ENCODE measurements around the gene GSN. TPM values are rescaled to one million over a fixed set of nuclear protein-coding genes. Genes with fewer than 3 reads are reported as not detected.

The GSN gene
- total RNA-seq, 1 donor from 2014 or later = 2,053 TPM

DNA sequence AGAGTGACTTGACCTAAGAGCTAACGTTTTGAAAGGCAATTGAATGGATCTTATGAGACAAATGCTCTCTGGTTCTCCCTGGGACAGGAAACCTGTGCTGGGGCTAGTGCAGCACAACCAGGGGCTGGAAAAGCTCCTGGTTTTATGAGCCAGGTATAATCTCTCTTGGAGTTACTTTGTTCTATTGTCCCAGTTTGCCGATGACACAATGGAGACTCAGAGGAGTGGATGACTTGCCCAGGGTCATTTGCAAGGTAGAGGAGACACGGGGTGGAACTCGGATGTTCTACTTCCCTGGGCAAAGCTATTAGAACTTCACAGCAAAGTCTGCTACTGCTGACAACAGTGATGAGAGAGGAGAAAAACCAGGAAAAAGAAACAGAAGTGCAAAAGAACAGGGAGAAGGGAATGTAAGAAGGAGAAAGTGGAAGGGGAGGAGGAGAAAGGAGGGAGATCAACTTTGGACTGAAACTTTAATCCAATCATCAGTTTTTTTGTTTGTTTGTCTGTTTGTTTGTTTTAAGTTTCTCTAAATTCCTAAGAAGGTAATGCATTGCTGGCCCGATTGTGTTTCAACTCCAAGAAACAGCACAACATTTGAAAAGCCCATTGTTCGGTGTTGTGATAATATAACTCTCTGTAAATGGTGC is 7.4 kb upstream of the GSN start:
- Histone ChIP-seq H3K9me3 (no peaks in the 10 kb centered on the region), H3K36me3 (no peaks in the 10 kb centered on the region), H3K4me3 (no peak overlapping the region), H3K27ac (no peak overlapping the region), H3K4me1 (peaks cover 20% of the 10 kb centered on the region), H3K27me3 (no peaks in the 10 kb centered on the region)
- no peak for DNase-seq (ENCODE audit: extremely low spot score in 2 of 2)
- TF ChIP-seq POLR2A (IDR thresholded peaks at IDR 0.05) = no peak
- TF ChIP-seq, protein P1, sequence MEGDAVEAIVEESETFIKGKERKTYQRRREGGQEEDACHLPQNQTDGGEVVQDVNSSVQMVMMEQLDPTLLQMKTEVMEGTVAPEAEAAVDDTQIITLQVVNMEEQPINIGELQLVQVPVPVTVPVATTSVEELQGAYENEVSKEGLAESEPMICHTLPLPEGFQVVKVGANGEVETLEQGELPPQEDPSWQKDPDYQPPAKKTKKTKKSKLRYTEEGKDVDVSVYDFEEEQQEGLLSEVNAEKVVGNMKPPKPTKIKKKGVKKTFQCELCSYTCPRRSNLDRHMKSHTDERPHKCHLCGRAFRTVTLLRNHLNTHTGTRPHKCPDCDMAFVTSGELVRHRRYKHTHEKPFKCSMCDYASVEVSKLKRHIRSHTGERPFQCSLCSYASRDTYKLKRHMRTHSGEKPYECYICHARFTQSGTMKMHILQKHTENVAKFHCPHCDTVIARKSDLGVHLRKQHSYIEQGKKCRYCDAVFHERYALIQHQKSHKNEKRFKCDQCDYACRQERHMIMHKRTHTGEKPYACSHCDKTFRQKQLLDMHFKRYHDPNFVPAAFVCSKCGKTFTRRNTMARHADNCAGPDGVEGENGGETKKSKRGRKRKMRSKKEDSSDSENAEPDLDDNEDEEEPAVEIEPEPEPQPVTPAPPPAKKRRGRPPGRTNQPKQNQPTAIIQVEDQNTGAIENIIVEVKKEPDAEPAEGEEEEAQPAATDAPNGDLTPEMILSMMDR (IDR thresholded peaks at IDR 0.05) = no peak
- intact Hi-C loops (cut with DNase I) = no loop called here

DNA sequence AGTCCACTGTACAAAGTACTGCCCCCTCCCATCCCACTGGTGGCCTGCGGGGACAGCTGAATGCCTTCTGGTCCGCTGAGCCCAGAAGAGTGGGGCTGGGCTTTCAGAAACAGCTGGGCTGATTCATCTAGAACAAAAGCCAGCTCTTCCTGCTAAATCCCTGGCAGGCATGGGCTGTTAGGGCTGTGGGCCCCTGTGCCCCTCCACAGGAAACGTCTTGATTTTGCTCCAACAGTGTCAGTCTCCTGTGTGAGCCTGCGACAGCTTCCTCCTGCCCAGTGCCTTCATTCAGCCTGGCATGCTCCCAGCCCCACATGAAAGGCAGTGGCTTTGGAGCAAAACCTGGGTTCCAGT is 6.9 kb upstream of the GSN start:
- TF ChIP-seq, protein P1 (IDR thresholded peaks at IDR 0.05) = no peak
- TF ChIP-seq POLR2A (IDR thresholded peaks at IDR 0.05) (no peak), POLR2AphosphoS5 (IDR thresholded peaks at IDR 0.05; ENCODE audit: insufficient read depth in 1 of 2, low read depth in 1 of 2) (no peak)
- no peak for DNase-seq (ENCODE audit: extremely low spot score in 2 of 2)
- intact Hi-C loops (cut with DNase I) = no loop called here
- H3K27ac ChIP-seq = no peak overlapping the region
- H3K9me3 ChIP-seq = no peaks in the 10 kb centered on the region
- H3K4me1 ChIP-seq = peaks cover 20% of the 10 kb centered on the region
- no peaks in the 10 kb centered on the region for H3K36me3 ChIP-seq
- no peaks in the 10 kb centered on the region for H3K27me3 ChIP-seq
- H3K4me3 ChIP-seq = no peak overlapping the region

DNA sequence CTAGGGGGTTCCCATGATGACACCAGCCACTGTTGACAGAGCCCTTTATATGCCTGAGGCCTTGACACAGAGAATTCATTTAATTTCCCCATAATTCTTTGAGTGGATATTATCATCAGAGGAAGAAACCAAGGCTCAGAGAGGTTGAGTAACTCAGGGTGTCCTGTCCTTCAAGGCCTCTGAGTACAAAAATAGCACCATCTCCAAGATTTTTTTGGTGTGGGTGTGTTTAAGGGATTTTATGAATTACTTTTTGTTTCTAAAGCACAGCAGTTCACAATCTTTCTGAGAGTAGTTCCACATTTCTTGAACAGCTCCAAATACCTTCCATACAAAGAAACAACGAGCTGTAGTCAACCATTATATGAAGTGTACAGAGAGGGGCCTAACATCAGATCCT is 6.2 kb upstream of the GSN start:
- Histone ChIP-seq H3K9me3 (no peaks in the 10 kb centered on the region), H3K27me3 (no peaks in the 10 kb centered on the region), H3K4me1 (peaks cover 25% of the 10 kb centered on the region), H3K4me3 (no peak overlapping the region), H3K27ac (no peak overlapping the region), H3K36me3 (no peaks in the 10 kb centered on the region)
- no peak for DNase-seq (ENCODE audit: extremely low spot score in 2 of 2)
- intact Hi-C loops (cut with DNase I) = no loop called here
- TF ChIP-seq POLR2A (IDR thresholded peaks at IDR 0.05) (no peak), POLR2AphosphoS5 (IDR thresholded peaks at IDR 0.05; ENCODE audit: insufficient read depth in 1 of 2, low read depth in 1 of 2) (no peak)
- TF ChIP-seq, protein P1 (IDR thresholded peaks at IDR 0.05) = no peak

DNA sequence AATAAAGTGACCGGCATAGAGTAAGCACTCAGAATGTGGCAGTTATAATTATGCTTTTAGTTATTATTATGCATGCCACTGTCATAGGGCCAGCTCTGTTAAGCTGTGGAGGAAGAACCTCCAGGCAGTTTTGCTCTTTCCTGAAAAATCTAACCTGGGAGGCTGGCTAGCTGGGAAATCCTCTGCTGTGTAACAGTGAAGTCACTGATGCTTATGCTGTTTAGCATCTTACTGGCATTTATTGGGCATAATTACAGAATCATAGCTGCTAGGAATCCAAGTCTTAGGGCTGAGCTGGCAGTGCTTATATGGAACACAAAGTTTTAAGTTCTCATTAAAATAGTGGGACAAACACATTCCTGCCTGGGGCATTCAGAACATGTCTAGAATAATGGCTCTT is 5.5 kb upstream of the GSN start:
- DNase-seq (ENCODE audit: extremely low spot score in 2 of 2) = no peak
- intact Hi-C loops (cut with DNase I) = no loop called here
- Histone ChIP-seq H3K27ac (no peak overlapping the region), H3K36me3 (no peaks in the 10 kb centered on the region), H3K9me3 (no peaks in the 10 kb centered on the region), H3K4me1 (peaks cover 32% of the 10 kb centered on the region), H3K4me3 (no peak overlapping the region), H3K27me3 (no peaks in the 10 kb centered on the region)
- TF ChIP-seq POLR2A (IDR thresholded peaks at IDR 0.05) (no peak), POLR2AphosphoS5 (IDR thresholded peaks at IDR 0.05; ENCODE audit: insufficient read depth in 1 of 2, low read depth in 1 of 2) (no peak)
- TF ChIP-seq, protein P1 (IDR thresholded peaks at IDR 0.05) = no peak

DNA sequence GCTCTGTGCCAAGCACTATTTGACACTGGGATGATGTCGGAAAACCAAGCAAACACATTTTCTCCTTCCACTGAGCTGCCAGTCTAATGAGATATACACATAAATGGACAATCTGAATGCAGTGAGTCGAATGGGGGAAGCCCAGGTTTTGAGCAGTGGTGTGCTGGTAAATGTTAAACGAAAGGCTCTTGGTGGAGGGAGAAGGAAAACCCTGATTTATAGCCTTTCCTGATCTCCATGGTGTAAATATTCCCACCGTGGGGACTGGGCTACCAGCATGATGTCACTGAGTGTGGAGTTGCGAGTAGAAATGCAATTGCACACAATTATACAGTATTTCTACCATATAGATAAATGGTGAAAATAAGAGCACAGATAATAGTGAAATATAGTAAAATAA is 5.0 kb upstream of the GSN start:
- H3K4me3 ChIP-seq = no peak overlapping the region
- H3K27me3 ChIP-seq = no peaks in the 10 kb centered on the region
- H3K4me1 ChIP-seq = peaks cover 36% of the 10 kb centered on the region
- intact Hi-C loops (cut with DNase I) = no loop called here
- DNase-seq (ENCODE audit: extremely low spot score in 2 of 2) = no peak
- TF ChIP-seq POLR2A (IDR thresholded peaks at IDR 0.05) = no peak
- no peak overlapping the region for H3K27ac ChIP-seq
- H3K36me3 ChIP-seq = no peaks in the 10 kb centered on the region
- no peaks in the 10 kb centered on the region for H3K9me3 ChIP-seq

Data from vagina (tissue), 2 donors.